ENCODE results near the gene HS3ST3B1.

Gene HS3ST3B1

GRCh38 chr17:14311981-14312380 is 11.1 kb downstream of the HS3ST3B1 start:
- no peak overlapping the region for H3K4me3 ChIP-seq (ENCODE audit: extremely low read depth, insufficient read depth, low read length, poor library complexity, severe bottlenecking)
- no peak overlapping the region for H3K27ac ChIP-seq (ENCODE audit: low read depth, low read length, severe bottlenecking)
- H3K9me3 ChIP-seq (ENCODE audit: control insufficient read depth, low read length) = no peaks in the 10 kb centered on the region
- WGBS, 2 experiments (ENCODE audit: insufficient coverage in 2 of 2) = 87 to 88% methylated on average over 6 to 7 of the region's 7 CpGs
- no peaks in the 10 kb centered on the region for H3K4me1 ChIP-seq (ENCODE audit: control insufficient read depth, insufficient read depth, low read length, poor library complexity, severe bottlenecking)
- peaks cover 2% of the 10 kb centered on the region for H3K36me3 ChIP-seq (ENCODE audit: control insufficient read depth, insufficient read depth, low read length)

DNA sequence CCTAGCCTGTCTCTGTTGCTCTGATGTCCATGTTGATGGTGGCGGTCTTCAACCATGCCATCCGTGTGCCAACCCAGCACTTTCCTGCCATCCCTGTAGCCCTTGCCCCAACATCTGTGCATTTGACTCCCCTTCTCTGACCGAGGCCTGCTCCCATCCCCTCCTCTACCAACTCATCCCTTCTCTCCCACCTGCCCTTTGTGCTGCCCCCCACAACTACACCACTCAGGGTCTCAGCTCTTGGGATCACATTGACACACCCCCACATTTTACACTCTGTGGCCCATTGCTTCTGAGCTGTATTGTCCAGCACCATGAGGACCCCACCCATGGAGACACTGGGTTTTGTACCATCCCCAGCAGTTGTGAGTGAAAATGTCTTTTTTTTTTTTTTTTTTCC is 11.6 kb downstream of the HS3ST3B1 start:
- peaks cover 2% of the 10 kb centered on the region for H3K36me3 ChIP-seq (ENCODE audit: control insufficient read depth, insufficient read depth, low read length)
- WGBS, 2 experiments (ENCODE audit: insufficient coverage in 2 of 2) = 91 to 100% methylated on average over 3 of the region's 3 CpGs

GRCh38 chr17:14316126-14316832 is 15.4 kb downstream of the HS3ST3B1 start:
- WGBS, 2 experiments (ENCODE audit: insufficient coverage in 2 of 2) = 67 to 79% methylated on average over 8 of the region's 10 CpGs
- peaks cover 2% of the 10 kb centered on the region for H3K36me3 ChIP-seq (ENCODE audit: control insufficient read depth, insufficient read depth, low read length)
- no peak overlapping the region for H3K4me3 ChIP-seq (ENCODE audit: extremely low read depth, insufficient read depth, low read length, poor library complexity, severe bottlenecking)
- H3K27ac ChIP-seq (ENCODE audit: low read depth, low read length, severe bottlenecking) = no peak overlapping the region
- H3K9me3 ChIP-seq (ENCODE audit: control insufficient read depth, low read length) = no peaks in the 10 kb centered on the region
- H3K4me1 ChIP-seq (ENCODE audit: control insufficient read depth, insufficient read depth, low read length, poor library complexity, severe bottlenecking) = no peaks in the 10 kb centered on the region

More for the DNA sequence above, 11.6 kb downstream of the HS3ST3B1 start:
- Histone ChIP-seq H3K4me3 (ENCODE audit: extremely low read depth, insufficient read depth, low read length, poor library complexity, severe bottlenecking) (no peak overlapping the region), H3K9me3 (ENCODE audit: control insufficient read depth, low read length) (no peaks in the 10 kb centered on the region), H3K4me1 (ENCODE audit: control insufficient read depth, insufficient read depth, low read length, poor library complexity, severe bottlenecking) (no peaks in the 10 kb centered on the region), H3K27ac (ENCODE audit: low read depth, low read length, severe bottlenecking) (no peak overlapping the region)

DNA sequence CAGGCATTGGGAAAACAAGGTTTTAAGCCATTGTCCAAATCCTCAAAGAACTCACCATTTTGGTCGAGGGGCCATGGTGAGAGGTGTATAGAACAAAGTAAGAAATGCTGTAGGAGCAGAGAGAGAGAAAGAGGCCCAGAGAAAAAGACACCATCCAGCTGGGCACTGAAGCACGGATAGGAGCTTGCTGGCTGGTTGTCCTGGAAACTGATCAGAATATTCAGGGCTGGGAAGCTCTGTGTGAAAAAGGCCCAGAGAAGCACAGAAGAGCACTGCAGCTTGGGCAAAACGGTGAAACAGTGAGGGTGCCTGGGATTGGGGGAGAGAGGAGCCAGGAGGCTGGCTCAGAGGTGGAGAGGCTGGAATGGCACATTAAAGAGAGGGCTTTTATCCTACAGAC is 16.5 kb downstream of the HS3ST3B1 start:
- Histone ChIP-seq H3K4me3 (ENCODE audit: extremely low read depth, insufficient read depth, low read length, poor library complexity, severe bottlenecking) (no peak overlapping the region), H3K4me1 (ENCODE audit: control insufficient read depth, insufficient read depth, low read length, poor library complexity, severe bottlenecking) (no peaks in the 10 kb centered on the region), H3K36me3 (ENCODE audit: control insufficient read depth, insufficient read depth, low read length) (peaks cover 2% of the 10 kb centered on the region), H3K27ac (ENCODE audit: low read depth, low read length, severe bottlenecking) (no peak overlapping the region), H3K9me3 (ENCODE audit: control insufficient read depth, low read length) (no peaks in the 10 kb centered on the region)
- 20 to 21% methylated on average over 2 of the region's 3 CpGs for WGBS, 2 experiments (ENCODE audit: insufficient coverage in 2 of 2)

DNA sequence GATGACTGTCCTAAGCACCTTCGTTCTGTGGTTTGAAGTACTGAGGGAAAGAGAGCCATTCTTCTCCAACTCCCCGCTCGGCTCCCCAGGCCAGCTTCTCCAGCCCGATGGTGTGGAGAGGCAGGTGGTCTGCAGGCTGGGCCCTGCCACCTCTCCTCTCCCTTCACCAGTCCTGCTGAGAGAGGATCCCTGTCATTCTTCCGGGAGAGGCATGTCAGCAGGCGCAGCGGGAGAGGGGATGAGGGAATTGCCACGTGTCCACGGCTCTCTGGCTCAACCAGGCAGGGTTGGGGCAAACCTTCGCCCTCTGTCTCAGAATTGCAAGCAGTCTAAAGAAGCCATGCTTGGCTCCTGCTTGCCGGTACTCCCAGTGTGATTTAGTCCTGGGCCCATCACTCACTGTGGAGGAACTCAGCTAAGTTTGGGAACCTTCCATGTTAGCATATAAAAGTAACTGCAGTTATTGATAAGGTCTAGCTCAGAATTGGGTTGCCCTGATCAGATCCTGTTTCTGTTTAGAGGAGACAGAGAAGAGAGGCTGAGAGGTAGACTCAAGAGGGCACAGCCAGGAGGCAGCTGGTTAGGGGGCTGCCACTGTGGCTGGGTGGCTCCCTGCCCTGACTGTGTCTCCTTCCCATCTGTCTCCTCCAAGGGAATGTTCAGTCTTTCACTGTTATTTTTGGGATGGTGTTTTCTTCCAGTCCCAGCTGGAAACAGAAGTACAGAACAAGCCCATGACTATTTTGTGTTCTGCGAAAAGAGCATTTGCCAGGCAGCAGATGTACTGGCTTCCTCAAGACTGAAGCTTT is 17.4 kb downstream of the HS3ST3B1 start:
- Histone ChIP-seq H3K27ac (ENCODE audit: low read depth, low read length, severe bottlenecking) (no peak overlapping the region), H3K4me1 (ENCODE audit: control insufficient read depth, insufficient read depth, low read length, poor library complexity, severe bottlenecking) (no peaks in the 10 kb centered on the region), H3K36me3 (ENCODE audit: control insufficient read depth, insufficient read depth, low read length) (peaks cover 2% of the 10 kb centered on the region), H3K9me3 (ENCODE audit: control insufficient read depth, low read length) (no peaks in the 10 kb centered on the region), H3K4me3 (ENCODE audit: extremely low read depth, insufficient read depth, low read length, poor library complexity, severe bottlenecking) (no peak overlapping the region)
- 73 to 77% methylated on average over 7 to 11 of the region's 12 CpGs for WGBS, 2 experiments (ENCODE audit: insufficient coverage in 2 of 2)

GRCh38 chr17:14318918-14319205 is 18.0 kb downstream of the HS3ST3B1 start:
- no peaks in the 10 kb centered on the region for H3K36me3 ChIP-seq (ENCODE audit: control insufficient read depth, insufficient read depth, low read length)
- no peak overlapping the region for H3K4me3 ChIP-seq (ENCODE audit: extremely low read depth, insufficient read depth, low read length, poor library complexity, severe bottlenecking)
- H3K9me3 ChIP-seq (ENCODE audit: control insufficient read depth, low read length) = no peaks in the 10 kb centered on the region
- H3K4me1 ChIP-seq (ENCODE audit: control insufficient read depth, insufficient read depth, low read length, poor library complexity, severe bottlenecking) = peaks cover 2% of the 10 kb centered on the region
- H3K27ac ChIP-seq (ENCODE audit: low read depth, low read length, severe bottlenecking) = no peak overlapping the region
- 80 to 100% methylated on average over 1 to 3 of the region's 4 CpGs for WGBS, 2 experiments (ENCODE audit: insufficient coverage in 2 of 2)

DNA sequence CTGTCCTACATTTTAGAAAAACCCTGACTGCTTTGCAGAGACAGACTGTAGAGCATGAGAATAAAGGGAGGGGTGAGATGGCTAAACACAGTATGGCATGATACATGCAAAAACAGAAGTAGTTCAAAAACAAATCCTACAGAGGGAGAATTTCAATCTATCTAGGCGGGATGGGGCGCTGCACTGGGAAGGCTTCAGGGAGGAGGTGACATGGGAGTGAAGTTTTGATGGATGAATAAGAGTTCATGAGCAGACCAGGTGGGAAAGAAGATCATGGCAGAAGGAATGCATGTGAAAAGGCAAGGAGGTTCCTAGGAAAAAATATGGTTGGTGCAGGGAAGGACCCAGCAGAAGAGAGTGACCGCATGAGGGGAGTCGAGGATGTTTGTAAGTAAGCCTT is 19.2 kb downstream of the HS3ST3B1 start:
- Histone ChIP-seq H3K4me3 (ENCODE audit: extremely low read depth, insufficient read depth, low read length, poor library complexity, severe bottlenecking) (no peak overlapping the region), H3K9me3 (ENCODE audit: control insufficient read depth, low read length) (no peaks in the 10 kb centered on the region), H3K27ac (ENCODE audit: low read depth, low read length, severe bottlenecking) (no peak overlapping the region), H3K36me3 (ENCODE audit: control insufficient read depth, insufficient read depth, low read length) (no peaks in the 10 kb centered on the region), H3K4me1 (ENCODE audit: control insufficient read depth, insufficient read depth, low read length, poor library complexity, severe bottlenecking) (peaks cover 2% of the 10 kb centered on the region)
- WGBS, 2 experiments (ENCODE audit: insufficient coverage in 2 of 2) = 88 to 100% methylated on average over 1 to 4 of the region's 4 CpGs

DNA sequence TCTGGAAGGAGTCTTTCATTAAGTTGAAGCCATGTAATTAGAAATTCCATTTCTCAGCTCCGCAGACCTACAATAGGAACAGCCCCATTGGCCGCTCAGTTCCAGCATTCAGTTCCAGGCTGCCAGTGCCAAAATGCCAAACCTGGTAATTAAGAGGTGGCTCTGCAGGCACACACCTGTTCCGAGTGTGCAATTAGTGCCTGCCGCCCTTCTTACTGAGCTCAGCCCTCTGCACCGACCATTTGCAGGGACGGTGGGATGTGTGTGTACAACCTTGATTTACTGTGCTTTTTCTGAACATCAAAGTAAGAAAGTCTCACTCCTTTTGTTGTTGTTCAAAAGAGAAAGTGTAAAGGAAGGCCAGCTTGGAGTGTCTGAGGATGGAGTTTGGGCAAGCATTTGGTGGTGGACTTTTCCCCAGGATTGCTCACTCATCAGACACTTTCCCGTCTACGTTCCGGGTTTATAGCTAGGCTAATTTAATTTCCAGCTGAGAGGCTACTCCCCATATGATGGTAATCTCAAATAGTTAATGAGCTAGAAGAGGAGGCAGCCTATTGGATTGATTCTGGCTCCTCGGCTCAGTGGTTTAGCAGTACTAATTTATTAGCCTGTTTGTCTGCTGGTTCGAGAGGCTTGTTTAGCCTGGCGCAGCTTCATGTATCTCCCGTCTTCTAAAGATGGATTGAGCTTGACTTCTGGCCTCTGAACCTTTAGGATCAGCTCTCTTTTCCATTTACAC is 20.0 kb downstream of the HS3ST3B1 start:
- Histone ChIP-seq H3K4me1 (ENCODE audit: control insufficient read depth, insufficient read depth, low read length, poor library complexity, severe bottlenecking) (peaks cover 2% of the 10 kb centered on the region), H3K27ac (ENCODE audit: low read depth, low read length, severe bottlenecking) (no peak overlapping the region), H3K36me3 (ENCODE audit: control insufficient read depth, insufficient read depth, low read length) (no peaks in the 10 kb centered on the region), H3K4me3 (ENCODE audit: extremely low read depth, insufficient read depth, low read length, poor library complexity, severe bottlenecking) (no peak overlapping the region), H3K9me3 (ENCODE audit: control insufficient read depth, low read length) (no peaks in the 10 kb centered on the region)
- WGBS, 2 experiments (ENCODE audit: insufficient coverage in 2 of 2) = 87 to 95% methylated on average over 7 to 8 of the region's 13 CpGs

- no peaks in the 10 kb centered on the region for H3K36me3 ChIP-seq (ENCODE audit: control insufficient read depth, insufficient read depth, low read length)
- H3K4me1 ChIP-seq (ENCODE audit: control insufficient read depth, insufficient read depth, low read length, poor library complexity, severe bottlenecking) = peaks cover 2% of the 10 kb centered on the region
- 78 to 82% methylated on average over 5 of the region's 7 CpGs for WGBS, 2 experiments (ENCODE audit: insufficient coverage in 2 of 2)
Observed at GRCh38 chr17:14321476-14321949, 20.6 kb downstream of the HS3ST3B1 start.

DNA sequence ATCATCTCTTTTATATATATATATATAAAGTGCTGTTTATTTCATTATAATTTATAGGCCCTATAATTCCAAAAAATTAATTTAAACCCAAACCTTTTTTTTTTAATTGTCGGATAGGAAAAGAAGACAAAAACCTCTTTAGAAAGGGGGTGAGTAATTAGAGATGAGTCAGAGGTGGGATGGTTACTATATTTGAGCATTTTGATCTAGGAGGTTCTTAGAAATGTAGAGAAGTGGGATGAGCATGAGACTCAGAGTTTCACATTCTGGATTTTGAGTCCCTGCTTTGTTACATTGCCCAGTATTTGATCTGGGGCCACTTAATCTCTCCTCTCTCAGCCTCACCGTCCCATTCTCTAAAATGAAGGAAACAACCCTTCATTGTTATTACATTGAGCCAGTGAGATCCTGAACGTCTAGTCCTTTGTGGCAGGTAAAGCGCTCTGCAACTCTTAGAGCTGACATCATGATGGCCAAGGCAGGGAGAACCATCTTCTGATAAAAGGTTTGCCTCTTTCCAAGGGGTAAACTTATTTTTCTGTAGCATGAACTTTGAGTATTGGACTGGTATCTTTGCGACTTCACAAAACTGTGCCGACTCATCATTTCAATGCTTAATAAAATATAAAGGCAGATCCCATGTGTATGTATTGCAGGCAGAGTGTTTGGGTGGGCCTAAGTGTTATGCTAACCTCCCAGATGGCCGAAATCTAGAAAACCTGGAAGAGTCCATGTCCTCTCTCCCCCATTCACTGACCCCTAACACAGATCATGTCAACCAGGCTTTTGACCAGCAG is 21.3 kb downstream of the HS3ST3B1 start:
- 78 to 92% methylated on average over 4 of the region's 7 CpGs for WGBS, 2 experiments (ENCODE audit: insufficient coverage in 2 of 2)
- Histone ChIP-seq H3K9me3 (ENCODE audit: control insufficient read depth, low read length) (no peaks in the 10 kb centered on the region), H3K4me1 (ENCODE audit: control insufficient read depth, insufficient read depth, low read length, poor library complexity, severe bottlenecking) (peaks cover 2% of the 10 kb centered on the region), H3K4me3 (ENCODE audit: extremely low read depth, insufficient read depth, low read length, poor library complexity, severe bottlenecking) (no peak overlapping the region), H3K27ac (ENCODE audit: low read depth, low read length, severe bottlenecking) (no peak overlapping the region), H3K36me3 (ENCODE audit: control insufficient read depth, insufficient read depth, low read length) (no peaks in the 10 kb centered on the region)

More at GRCh38 chr17:14321476-14321949, 20.6 kb downstream of the HS3ST3B1 start:
- H3K27ac ChIP-seq (ENCODE audit: low read depth, low read length, severe bottlenecking) = no peak overlapping the region
- H3K9me3 ChIP-seq (ENCODE audit: control insufficient read depth, low read length) = no peaks in the 10 kb centered on the region
- H3K4me3 ChIP-seq (ENCODE audit: extremely low read depth, insufficient read depth, low read length, poor library complexity, severe bottlenecking) = no peak overlapping the region
